Nephron progenitor cell (in vitro differentiated cells): ENCODE results near the gene NRSN2.

Source experiments
- DNase-seq: peaks from one replicate; pipeline ENCODE4 v3.0.0; 2021
- H3K27ac Mint-ChIP-seq: 2 replicates; pipeline ENCODE4 v1.8.0; 2021; ENCODE audit warnings: mild to moderate bottlenecking, moderate library complexity, mixed read lengths
- H3K27me3 Mint-ChIP-seq: 2 replicates; pipeline ENCODE4 v1.8.0; 2021; ENCODE audit warnings: mild to moderate bottlenecking, low read depth, mixed read lengths; ENCODE audit not compliant: poor library complexity
- H3K36me3 Mint-ChIP-seq: 2 replicates; pipeline ENCODE4 v1.8.0; 2021; ENCODE audit warnings: low read depth, mixed read lengths
- H3K4me1 Mint-ChIP-seq: 2 replicates; pipeline ENCODE4 v1.8.0; 2021; ENCODE audit warnings: mixed read lengths
- H3K4me3 Mint-ChIP-seq: 2 replicates; pipeline ENCODE4 v1.8.0; 2021; ENCODE audit warnings: mild to moderate bottlenecking, moderate library complexity, mixed read lengths
- H3K9me3 Mint-ChIP-seq: 2 replicates; pipeline ENCODE4 v1.8.0; 2021; ENCODE audit warnings: mild to moderate bottlenecking, moderate library complexity, mixed read lengths
- TF ChIP-seq, protein P1 (sequence below): fragments of 200-600 bp; sonication (generic); IDR thresholded peaks from 2 replicates; pipeline ENCODE4 v1.5.0; 2021; ENCODE audit warnings: antibody characterized with exemption

Gene NRSN2

DNA sequence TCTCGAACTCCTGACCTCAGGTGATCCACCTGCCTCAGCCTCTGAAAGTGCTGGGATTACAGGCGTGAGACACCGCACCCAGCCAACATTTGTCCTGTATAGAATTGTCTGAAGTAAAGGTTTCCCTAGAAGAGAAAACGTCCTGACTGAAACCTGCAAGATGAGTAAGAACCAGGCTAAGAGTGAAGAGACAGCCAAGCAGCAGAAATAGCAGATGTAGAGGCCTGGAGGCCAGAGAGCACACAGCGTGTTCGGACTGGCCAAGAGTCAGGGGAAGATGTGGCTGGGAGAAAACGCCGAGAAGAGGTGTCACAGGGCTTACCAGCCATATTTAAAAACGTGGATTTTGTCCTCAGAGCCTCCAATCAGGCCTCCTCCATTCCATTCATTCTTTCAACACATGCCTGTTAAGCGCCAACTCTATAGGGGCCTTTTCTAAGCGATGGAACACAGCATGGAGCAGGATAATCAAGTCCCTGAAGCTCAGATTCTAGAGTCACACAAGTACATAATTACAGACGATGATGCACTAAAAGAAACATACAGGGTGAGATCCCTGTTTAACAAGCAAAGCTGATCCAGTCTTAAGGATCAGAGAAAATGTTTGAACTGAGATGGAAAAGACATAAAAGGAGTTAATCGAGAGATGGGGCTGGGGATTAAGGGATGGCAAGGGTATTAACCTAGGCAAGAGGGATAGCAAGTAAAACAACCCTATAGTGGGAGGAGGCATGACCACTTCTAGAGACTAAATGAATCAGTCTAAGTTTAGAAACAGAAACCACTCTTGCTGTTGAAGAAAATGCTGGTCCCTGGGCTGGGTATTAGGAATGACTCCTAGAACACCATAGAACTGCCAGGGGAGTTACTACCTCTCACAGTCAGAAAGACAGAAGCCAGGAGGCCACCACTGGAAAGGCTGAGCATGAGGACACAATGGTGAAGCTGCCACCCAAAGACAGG is 44.7 kb upstream of the NRSN2 start:
- H3K27me3 Mint-ChIP-seq = peaks cover 6% of the 10 kb centered on the region

DNA sequence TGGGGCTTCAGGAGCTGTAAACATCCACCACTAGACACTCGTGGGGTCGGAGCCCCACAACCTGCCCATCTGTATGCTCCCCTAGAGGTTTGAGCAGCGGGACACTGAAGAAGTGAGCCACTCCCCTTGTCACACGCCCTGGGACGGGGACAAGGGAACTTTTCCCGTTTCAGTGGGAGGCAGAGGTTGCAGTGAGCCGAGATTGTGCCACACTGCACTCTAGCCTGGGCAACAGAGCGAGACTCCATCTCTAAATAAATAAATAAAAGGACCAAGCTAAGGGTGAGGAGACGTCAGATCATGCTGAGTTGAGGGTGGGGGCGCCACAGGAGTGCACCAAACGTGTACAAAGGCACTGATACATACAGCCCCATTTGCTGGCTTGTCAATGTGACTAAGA is 41.2 kb upstream of the NRSN2 start:
- Mint-ChIP-seq H3K27me3 (peaks cover 4% of the 10 kb centered on the region), H3K4me1 (peaks cover 91% of the 10 kb centered on the region)

More for the DNA sequence above, 44.7 kb upstream of the NRSN2 start:
- TF ChIP-seq, protein P1, sequence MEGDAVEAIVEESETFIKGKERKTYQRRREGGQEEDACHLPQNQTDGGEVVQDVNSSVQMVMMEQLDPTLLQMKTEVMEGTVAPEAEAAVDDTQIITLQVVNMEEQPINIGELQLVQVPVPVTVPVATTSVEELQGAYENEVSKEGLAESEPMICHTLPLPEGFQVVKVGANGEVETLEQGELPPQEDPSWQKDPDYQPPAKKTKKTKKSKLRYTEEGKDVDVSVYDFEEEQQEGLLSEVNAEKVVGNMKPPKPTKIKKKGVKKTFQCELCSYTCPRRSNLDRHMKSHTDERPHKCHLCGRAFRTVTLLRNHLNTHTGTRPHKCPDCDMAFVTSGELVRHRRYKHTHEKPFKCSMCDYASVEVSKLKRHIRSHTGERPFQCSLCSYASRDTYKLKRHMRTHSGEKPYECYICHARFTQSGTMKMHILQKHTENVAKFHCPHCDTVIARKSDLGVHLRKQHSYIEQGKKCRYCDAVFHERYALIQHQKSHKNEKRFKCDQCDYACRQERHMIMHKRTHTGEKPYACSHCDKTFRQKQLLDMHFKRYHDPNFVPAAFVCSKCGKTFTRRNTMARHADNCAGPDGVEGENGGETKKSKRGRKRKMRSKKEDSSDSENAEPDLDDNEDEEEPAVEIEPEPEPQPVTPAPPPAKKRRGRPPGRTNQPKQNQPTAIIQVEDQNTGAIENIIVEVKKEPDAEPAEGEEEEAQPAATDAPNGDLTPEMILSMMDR = no peak
- Mint-ChIP-seq H3K9me3 (peaks cover 10% of the 10 kb centered on the region), H3K4me1 (peaks cover 85% of the 10 kb centered on the region), H3K27ac (peak overlapping the region; percentile 99), H3K4me3 (peak overlapping the region; percentile 100), H3K36me3 (peaks cover 37% of the 10 kb centered on the region)
- no peak for DNase-seq

DNA sequence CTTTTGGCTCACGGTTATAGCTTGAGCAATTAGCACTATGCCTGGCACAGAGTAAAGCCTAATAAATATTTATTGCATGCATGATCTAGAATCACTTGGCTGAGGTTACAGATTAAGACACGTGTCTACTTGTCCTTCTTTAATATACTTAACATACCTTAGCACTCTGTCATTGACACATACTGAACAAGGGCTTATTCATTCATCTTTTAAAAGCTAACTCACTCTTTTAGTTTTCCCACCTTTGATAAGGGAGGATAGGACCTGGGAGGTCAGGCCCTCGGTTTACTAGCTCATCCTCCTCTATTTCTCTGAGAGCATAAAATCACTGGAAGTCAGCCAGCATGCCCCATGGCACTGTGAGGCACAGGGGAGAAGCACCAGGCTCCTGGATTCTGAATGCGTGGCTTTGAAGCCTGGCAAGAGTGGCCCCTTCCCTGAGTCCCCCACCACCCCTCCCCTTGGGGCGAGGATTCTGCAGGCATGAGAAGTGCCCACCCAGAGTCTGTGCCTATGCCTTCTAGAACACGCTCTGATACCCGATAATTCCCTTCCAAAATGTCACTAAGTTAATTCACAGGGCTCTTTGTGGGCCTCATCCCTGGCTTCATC is 38.4 kb upstream of the NRSN2 start:
- Mint-ChIP-seq H3K4me1 (peaks cover 81% of the 10 kb centered on the region), H3K27me3 (no peaks in the 10 kb centered on the region), H3K27ac (peak overlapping the region; percentile 99), H3K36me3 (peaks cover 19% of the 10 kb centered on the region), H3K9me3 (peaks cover 4% of the 10 kb centered on the region), H3K4me3 (peak overlapping the region; percentile 88)
- DNase-seq = no peak
- TF ChIP-seq, protein P1 = no peak

More for the DNA sequence above, 41.2 kb upstream of the NRSN2 start:
- peaks cover 10% of the 10 kb centered on the region for H3K9me3 Mint-ChIP-seq
- H3K36me3 Mint-ChIP-seq = peaks cover 33% of the 10 kb centered on the region
- H3K27ac Mint-ChIP-seq = no peak overlapping the region
- DNase-seq = no peak
- H3K4me3 Mint-ChIP-seq = peak overlapping the region; percentile 54
- TF ChIP-seq, protein P1 = no peak

DNA sequence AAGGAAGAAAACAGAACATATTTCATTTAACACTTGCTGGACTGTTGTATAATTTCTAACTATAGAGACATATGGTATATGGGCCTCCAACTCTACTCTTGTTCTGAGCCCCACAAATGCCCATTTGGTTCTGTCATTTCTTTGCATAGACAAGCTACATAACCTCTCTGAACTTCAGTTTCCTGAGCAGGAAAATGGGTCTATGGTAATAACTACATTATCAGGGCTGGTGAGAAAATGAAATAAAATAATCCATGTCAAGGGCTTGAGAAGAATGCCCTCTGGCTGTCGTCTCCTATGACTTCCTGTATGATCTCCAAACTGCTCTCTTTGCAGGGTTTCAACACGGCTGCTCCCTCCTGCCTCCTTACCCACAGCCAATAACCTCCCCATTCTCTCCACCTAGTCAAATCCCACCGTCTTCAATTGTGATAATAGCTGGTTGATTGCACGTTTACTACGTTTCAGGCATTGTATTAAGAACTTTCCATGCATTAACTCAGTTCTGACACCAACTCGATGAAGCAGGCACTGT is 37.5 kb upstream of the NRSN2 start:
- peak overlapping the region; percentile 99 for H3K27ac Mint-ChIP-seq

DNA sequence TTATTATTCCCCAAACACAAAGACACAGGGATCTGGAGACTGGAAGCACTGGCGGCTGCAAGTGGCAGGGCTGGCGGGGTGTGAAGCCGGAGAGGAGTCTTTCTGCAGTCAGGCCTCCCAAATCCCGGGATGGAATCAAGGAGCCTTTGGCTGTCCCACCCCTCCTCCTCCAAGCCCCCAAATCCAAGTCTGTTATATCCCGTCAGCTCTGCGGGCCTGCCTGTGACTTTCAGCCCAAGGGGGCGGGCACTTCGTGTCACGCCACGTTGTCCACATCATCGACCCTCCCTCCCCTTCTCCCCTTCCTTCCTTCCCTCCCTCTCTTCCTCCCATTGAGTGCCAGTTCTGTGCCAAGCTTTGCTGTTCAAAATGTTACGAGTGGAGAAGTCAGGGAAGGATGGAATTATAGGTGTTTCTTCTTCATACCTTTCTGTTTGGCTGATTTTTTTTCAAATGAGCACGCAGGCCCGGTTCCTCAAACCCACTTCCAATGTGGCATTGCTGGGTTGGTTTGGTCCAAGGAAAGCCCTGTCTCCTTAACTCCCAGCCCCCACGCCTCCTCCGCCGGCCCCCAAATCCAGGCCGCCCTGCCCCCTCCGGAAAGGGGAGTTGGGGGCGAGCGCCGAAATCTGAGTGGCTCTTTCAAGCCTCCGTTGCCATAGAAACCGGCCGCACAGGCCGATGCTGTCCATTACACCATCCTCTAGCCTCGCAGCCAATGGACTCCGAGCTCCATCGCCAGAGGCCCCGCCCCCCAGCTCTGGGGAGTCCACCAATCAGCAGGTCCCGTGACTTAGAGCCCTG is 36.9 kb upstream of the NRSN2 start:
- peak overlapping the region; percentile 99 for H3K27ac Mint-ChIP-seq
- peak; percentile 99 for DNase-seq
- TF ChIP-seq, protein P1 = no peak
- H3K27me3 Mint-ChIP-seq = no peaks in the 10 kb centered on the region
- peaks cover 69% of the 10 kb centered on the region for H3K4me1 Mint-ChIP-seq
- peaks cover 9% of the 10 kb centered on the region for H3K36me3 Mint-ChIP-seq
- H3K9me3 Mint-ChIP-seq = no peaks in the 10 kb centered on the region
- H3K4me3 Mint-ChIP-seq = peak overlapping the region; percentile 88

More for the DNA sequence above, 37.5 kb upstream of the NRSN2 start:
- Mint-ChIP-seq H3K4me1 (peaks cover 73% of the 10 kb centered on the region), H3K4me3 (peak overlapping the region; percentile 88), H3K27me3 (no peaks in the 10 kb centered on the region), H3K9me3 (no peaks in the 10 kb centered on the region), H3K36me3 (peaks cover 13% of the 10 kb centered on the region)
- TF ChIP-seq, protein P1 = no peak
- DNase-seq = no peak
